Activated CD8-positive, alpha-beta memory T cell treated with anti-CD3 and anti-CD28 coated beads for 48 hours (primary cell): ENCODE measurements around the gene SERPINF2.
"Not testable (repeated sequence)": the region's sequence is repeated elsewhere in the genome, so short reads cannot be mapped to it uniquely, and the experiment has no call there.

Source experiments
- DNase-seq, 3 experiments: peaks; one replicate each; pipeline ENCODE4 v3.0.0-alpha.2; 2020; ENCODE audit warnings: low read depth in 2 of 3, low spot score in 2 of 3

The SERPINF2 gene

GRCh38 chr17:1786708-1787107 lies 44.0 kb downstream of the SERPINF2 start:
- no peak for DNase-seq

GRCh38 chr17:1787301-1787902 lies 44.7 kb downstream of the SERPINF2 start:
- no peak for DNase-seq

GRCh38 chr17:1789936-1790335 lies 47.3 kb downstream of the SERPINF2 start:
- no peak for DNase-seq

- no peak for DNase-seq
Measured at GRCh38 chr17:1792495-1793446, 50.1 kb downstream of the SERPINF2 start.

GRCh38 chr17:1793447-1793806 lies 50.8 kb downstream of the SERPINF2 start:
- DNase-seq = no peak

GRCh38 chr17:1796800-1797199 lies 54.1 kb downstream of the SERPINF2 start:
- DNase-seq = no peak

GRCh38 chr17:1797323-1797722 lies 54.7 kb downstream of the SERPINF2 start:
- DNase-seq = no peak

- DNase-seq = not testable (repeated sequence)
Measured at GRCh38 chr17:1797846-1798245, 55.2 kb downstream of the SERPINF2 start.

GRCh38 chr17:1800240-1800639 lies 57.6 kb downstream of the SERPINF2 start:
- DNase-seq = no peak

- no peak for DNase-seq
Measured at GRCh38 chr17:1800712-1801111, 58.0 kb downstream of the SERPINF2 start.

- no peak for DNase-seq
Measured at GRCh38 chr17:1802429-1802828, 59.8 kb downstream of the SERPINF2 start.

GRCh38 chr17:1803280-1803679 lies 60.6 kb downstream of the SERPINF2 start:
- DNase-seq = no peak
